Spinal cord (tissue), 10 donors: ENCODE data around the gene P2RY8. TPM values are rescaled to one million over a fixed set of nuclear protein-coding genes. Genes with fewer than 3 reads are reported as not detected.
"Not testable (repeated sequence)": the region's sequence is repeated elsewhere in the genome, so short reads cannot be mapped to it uniquely, and the experiment has no call there.

Experiments
- DNase-seq, 6 donors: peaks; one replicate each; pipeline versions ENCODE4 v3.0.0 to v3.0.0-alpha.2; 2013 to 2015; ENCODE audit warnings: low spot score in 6 of 6, low read depth in 4 of 6
- H3K27ac ChIP-seq: one replicate; pipeline ENCODE4 v1.5.1; 2013; ENCODE audit warnings: low read depth, low read length, control low read depth
- H3K27me3 ChIP-seq: one replicate; pipeline ENCODE4 v1.6.1; 2013; ENCODE audit warnings: low read length; ENCODE audit not compliant: control insufficient read depth, insufficient read depth
- H3K36me3 ChIP-seq: one replicate; pipeline ENCODE4 v1.6.1; 2013; ENCODE audit warnings: low read length; ENCODE audit not compliant: control insufficient read depth, insufficient read depth
- H3K4me1 ChIP-seq: one replicate; pipeline ENCODE4 v1.6.1; 2013; ENCODE audit warnings: low read length; ENCODE audit not compliant: control insufficient read depth, insufficient read depth
- H3K4me3 ChIP-seq: one replicate; pipeline ENCODE4 v1.5.1; 2013; ENCODE audit warnings: low read depth, low read length, control low read depth
- H3K9me3 ChIP-seq: one replicate; pipeline ENCODE4 v1.6.1; 2013; ENCODE audit warnings: low read length; ENCODE audit not compliant: control insufficient read depth, insufficient read depth
- WGBS: methylation state at CpG from one replicate; pipeline ENCODE4 v1.1.5; 2013; ENCODE audit warnings: missing lambda C conversion rate; ENCODE audit not compliant: insufficient coverage; 5-methylcytosine and 5-hydroxymethylcytosine counted together
- polyA plus RNA-seq, 2 donors: library from polyadenylated mRNA; unstranded; fragments of 120-200 nt; gene quantifications; one replicate each; pipeline ENCODE4 v1.2.1, GENCODE V29; 2013; ENCODE audit not compliant: insufficient read length in 2 of 2
- total RNA-seq, 2 donors: library from RNA; depleted of rRNA in 1 of 2; stranded (reverse); fragments of 120-200 nt in 1 of 2; fragments of >200 nt in 1 of 2; gene quantifications; one replicate each; pipeline versions ENCODE4 v1.2.3 to v1.2.4, GENCODE V29; 2013 to 2014
- donor health status: healthy.

Gene P2RY8
- total and polyA plus RNA-seq, 4 donors, result 0.10 to 1.5 (median 0.34) TPM

DNA sequence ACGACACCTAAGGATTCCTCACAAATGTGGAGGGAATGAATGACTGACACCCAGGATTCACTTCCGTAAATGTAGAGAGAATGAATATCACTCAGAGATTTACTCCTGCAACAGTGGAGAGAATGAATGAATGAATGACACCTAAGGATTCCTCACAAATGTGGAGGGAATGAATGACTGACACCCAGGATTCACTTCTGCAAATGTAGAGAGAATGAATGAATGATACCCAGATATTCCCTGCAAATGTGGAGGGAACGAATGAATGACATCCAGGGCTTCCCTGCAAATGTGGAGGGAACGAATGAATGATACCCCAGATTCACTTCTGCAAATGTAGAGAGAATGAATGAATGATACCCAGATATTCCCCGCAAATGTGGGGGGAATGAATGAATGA is 47.6 kb downstream of the P2RY8 start:
- not testable (repeated sequence) for DNase-seq, H3K27ac ChIP-seq, H3K9me3 ChIP-seq, H3K36me3 ChIP-seq, H3K27me3 ChIP-seq, H3K4me3 ChIP-seq, H3K4me1 ChIP-seq
- no CpG with 5 or more reads among the region's 5 CpGs for WGBS

DNA sequence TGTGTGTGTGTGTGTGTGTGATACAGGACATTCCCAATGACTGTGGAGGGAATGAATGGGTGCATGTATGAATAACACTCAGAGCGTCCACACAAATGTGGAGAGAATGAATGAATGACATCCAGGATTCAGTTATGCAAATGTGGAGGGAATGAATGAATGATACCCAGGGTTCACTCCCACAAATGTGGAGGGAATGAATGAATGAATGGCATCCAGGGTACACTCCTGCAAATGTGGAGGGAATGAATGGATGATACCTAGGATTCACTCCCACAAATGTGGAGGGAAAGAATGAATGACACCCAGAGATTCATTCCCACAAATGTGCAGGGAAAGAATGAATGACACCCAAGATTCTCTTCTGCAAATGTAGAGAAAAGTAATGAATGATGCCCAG is 48.2 kb downstream of the P2RY8 start:
- 100% methylated on average over 1 of the region's 1 CpG for WGBS
- Histone ChIP-seq H3K4me3 (no peak overlapping the region), H3K4me1 (peaks cover 1% of the 10 kb centered on the region), H3K27ac (no peak overlapping the region), H3K36me3 (no peaks in the 10 kb centered on the region), H3K9me3 (peaks cover 4% of the 10 kb centered on the region), H3K27me3 (no peaks in the 10 kb centered on the region)
- no peak for DNase-seq

DNA sequence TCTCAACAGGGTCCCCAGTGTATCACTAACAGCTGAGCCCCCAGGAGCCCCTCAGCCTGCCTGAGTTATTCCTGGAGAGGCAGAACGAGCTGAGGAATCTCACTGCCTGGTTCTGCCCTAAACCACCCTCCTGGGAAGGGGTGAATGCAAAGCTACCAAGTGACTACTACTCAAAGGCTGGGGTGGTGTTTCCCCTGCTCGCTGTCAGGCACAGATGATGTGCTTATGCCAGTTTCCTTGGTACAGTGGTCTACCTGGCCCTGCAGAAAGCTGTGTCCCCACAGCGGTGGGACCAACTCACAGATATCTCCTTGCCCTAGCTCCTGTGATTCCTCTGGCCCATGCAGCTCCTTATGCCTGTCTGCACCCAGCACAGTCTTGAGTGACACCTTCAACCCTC is 48.8 kb downstream of the P2RY8 start:
- H3K27me3 ChIP-seq, result no peaks in the 10 kb centered on the region
- DNase-seq, result no peak
- no peaks in the 10 kb centered on the region for H3K36me3 ChIP-seq
- peaks cover 4% of the 10 kb centered on the region for H3K9me3 ChIP-seq
- H3K27ac ChIP-seq, result no peak overlapping the region
- no peaks in the 10 kb centered on the region for H3K4me1 ChIP-seq
- H3K4me3 ChIP-seq, result no peak overlapping the region
- 97% methylated on average over 2 of the region's 3 CpGs for WGBS

DNA sequence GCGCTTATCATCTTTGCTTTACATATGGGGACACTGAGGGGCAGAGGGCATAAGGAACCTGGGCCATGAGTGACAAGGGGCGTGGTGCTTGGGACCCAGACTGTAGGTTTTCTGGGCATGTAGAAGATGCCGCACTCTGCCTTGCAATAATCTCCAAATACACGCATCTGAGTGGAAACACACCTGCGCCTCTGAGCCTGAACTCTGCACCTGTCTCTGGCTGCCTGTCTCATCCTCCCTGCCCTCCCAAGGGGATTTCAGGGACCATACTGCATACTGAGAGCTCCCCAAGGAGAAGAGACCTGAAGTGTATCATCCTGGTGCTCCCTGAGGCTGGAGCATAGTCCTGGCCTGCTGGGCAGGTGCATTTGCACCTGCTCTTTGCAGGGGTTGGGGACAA is 49.6 kb downstream of the P2RY8 start:
- Histone ChIP-seq H3K27ac (no peak overlapping the region), H3K4me1 (no peaks in the 10 kb centered on the region), H3K9me3 (peaks cover 1% of the 10 kb centered on the region), H3K36me3 (no peaks in the 10 kb centered on the region), H3K27me3 (no peaks in the 10 kb centered on the region), H3K4me3 (no peak overlapping the region)
- 97% methylated on average over 5 of the region's 5 CpGs for WGBS
- no peak for DNase-seq

DNA sequence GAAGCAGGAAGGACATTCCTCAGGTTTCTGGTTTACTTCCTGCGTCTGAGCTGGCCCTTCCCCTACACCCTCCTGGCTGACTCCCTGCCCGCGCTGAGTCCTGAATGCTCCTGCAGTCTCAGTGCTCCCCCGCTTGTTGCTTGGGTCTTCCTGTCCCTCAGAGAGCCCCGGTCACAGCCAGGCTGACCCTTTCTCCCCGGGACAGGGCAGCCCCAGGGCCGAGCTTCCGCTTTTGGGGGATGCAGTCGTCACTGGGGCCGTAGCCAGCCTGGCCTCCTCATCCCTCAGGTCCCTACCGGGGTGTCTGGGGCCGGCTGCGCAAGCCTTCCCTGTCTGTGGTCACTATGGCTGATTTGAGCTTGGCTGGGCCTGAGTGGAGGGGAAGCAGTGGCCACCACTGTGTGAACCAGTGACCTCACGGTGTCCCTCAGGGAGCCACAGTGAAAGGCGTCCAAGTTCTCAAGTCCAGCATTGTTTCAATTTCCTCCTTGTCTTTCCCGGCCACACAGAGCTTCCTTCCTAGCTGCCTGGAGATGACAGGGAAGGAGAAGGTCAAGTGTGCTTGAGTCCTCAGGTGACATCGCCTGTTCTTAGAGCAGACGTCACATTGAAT is 50.1 kb downstream of the P2RY8 start:
- no peaks in the 10 kb centered on the region for H3K9me3 ChIP-seq
- no peaks in the 10 kb centered on the region for H3K27me3 ChIP-seq
- no peaks in the 10 kb centered on the region for H3K36me3 ChIP-seq
- DNase-seq, result no peak
- 78% methylated on average over 14 of the region's 18 CpGs for WGBS
- H3K27ac ChIP-seq, result no peak overlapping the region
- H3K4me3 ChIP-seq, result no peak overlapping the region
- peaks cover under 1% of the 10 kb centered on the region for H3K4me1 ChIP-seq

DNA sequence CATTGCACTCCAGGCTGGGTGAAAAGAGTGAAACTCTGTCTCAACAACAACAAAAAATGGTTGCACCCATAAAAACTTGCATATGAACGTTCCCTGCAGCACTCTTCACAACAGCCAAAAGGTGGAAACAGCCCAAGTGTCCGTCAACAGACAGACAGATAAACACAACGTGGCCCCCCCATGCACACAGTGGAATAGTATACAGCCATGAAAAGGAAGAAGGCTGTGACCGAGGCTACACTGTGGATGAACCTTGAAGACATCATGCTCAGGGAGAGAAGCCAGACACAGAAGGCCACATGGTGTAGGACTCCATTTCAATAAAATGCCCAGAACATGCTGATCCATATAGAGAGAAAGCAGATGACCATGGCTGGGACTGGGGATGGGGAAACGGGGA is 50.8 kb downstream of the P2RY8 start:
- no peak for DNase-seq
- H3K36me3 ChIP-seq, result no peaks in the 10 kb centered on the region
- 72% methylated on average over 2 of the region's 5 CpGs for WGBS
- no peak overlapping the region for H3K4me3 ChIP-seq
- H3K9me3 ChIP-seq, result no peaks in the 10 kb centered on the region
- peaks cover 5% of the 10 kb centered on the region for H3K4me1 ChIP-seq
- H3K27me3 ChIP-seq, result no peaks in the 10 kb centered on the region
- no peak overlapping the region for H3K27ac ChIP-seq

DNA sequence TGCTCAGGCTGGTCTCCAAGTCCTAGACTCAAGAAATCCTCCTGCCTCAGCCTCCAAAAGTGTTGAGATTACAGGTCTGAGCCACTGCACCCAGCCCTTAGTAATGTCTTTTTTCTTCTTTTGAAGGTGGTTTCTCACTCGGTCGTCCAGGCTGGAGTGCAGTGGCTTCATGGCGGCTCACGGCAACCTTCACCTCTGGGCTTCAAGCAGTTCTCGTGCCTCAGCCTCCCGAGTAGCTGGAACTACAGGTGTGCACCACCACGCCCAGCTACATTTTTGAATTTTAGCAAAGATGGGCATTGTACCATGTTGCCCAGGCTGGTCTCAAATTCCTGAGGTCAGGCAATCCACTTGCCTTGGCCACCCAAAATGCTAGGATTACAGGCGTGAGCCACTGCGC is 52.0 kb downstream of the P2RY8 start:
- Histone ChIP-seq H3K9me3 (peaks cover 2% of the 10 kb centered on the region), H3K36me3 (no peaks in the 10 kb centered on the region), H3K27ac (no peak overlapping the region), H3K4me3 (no peak overlapping the region), H3K4me1 (peaks cover 5% of the 10 kb centered on the region), H3K27me3 (no peaks in the 10 kb centered on the region)
- DNase-seq, result no peak
- WGBS, result 94% methylated on average over 7 of the region's 9 CpGs

DNA sequence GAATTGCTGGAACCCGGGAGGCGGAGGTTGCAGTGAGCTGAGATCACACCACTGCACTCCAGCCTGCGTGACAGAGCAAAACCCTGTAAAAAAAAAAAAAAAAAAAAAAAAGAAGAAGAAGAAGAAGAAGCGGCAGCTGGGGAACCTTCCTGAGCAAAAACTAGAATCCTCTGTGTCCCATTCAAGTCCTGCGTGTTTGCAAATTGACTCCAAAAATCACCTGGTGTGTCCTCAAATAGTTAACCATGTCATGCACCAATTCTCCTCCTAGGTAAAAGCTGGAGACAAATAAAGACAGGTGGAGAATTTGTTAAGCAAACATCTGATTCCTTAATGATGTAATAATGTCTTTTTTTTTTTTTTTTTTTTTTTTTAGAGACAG is 52.4 kb downstream of the P2RY8 start:
- WGBS, result 80% methylated on average over 1 of the region's 5 CpGs
- H3K27me3 ChIP-seq, result no peaks in the 10 kb centered on the region

DNA sequence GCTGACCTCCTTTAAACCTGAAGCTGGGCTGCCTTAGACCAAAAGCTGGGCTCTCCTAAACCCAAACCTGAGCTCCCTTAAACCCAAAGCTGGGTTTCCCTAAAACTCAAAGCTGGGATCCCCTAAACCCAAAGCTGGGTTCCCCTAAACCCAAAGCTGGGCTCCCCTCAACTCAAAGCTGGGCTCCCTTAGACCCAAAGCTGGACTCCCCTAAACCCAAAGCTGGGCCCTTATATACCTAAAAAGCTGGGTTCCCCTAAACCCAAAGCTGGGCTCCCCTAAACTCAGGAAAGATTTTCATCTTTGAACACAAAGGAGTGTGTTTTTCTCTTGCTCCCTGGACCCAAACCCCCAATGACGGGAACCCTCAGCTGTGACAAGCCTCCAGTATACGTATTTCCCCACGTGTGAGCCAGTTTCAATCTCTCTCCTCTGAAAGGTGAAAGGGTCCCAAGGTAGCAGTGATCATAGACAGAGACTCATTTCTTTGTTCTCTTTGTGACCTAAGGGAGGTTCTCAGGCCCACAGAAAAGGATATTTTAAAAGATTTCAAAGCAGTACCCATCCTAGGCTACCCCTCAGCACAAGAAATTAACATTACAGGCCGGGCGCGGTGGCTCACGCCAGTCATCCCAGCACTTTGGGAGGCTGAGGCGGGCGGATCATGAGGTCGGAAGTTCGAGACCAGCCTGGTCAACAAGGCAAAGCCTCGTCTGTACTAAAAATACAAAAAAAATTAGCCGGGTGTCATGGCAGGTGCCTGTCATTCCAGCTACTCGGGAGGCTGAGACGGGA is 52.9 kb downstream of the P2RY8 start:
- Histone ChIP-seq H3K36me3 (no peaks in the 10 kb centered on the region), H3K27me3 (no peaks in the 10 kb centered on the region), H3K9me3 (peaks cover 5% of the 10 kb centered on the region), H3K4me3 (no peak overlapping the region), H3K27ac (no peak overlapping the region), H3K4me1 (peaks cover 5% of the 10 kb centered on the region)
- WGBS, result 81% methylated on average over 14 of the region's 15 CpGs
- DNase-seq, result no peak

More for the DNA sequence above, 52.4 kb downstream of the P2RY8 start:
- no peak for DNase-seq
- Histone ChIP-seq H3K27ac (no peak overlapping the region), H3K36me3 (no peaks in the 10 kb centered on the region), H3K9me3 (peaks cover 3% of the 10 kb centered on the region), H3K4me1 (peaks cover 5% of the 10 kb centered on the region), H3K4me3 (no peak overlapping the region)

DNA sequence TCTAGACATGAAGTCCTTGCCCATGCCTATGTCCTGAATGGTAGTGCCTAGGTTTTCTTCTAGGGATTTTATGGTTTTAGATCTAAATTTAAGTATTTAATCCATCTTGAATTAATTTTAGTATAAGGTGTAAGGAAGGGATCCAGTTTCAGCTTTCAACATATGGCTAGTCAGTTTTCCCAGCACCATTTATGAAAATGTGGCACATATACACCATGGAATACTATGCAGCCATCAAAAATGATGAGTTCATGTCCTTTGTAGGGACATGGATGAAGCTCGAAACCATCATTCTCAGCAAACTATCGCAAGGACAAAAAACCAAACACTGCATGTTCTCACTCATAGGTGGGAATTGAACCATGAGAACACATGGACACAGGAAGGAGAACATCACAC is 54.5 kb downstream of the P2RY8 start:
- not testable (repeated sequence) for H3K9me3 ChIP-seq, H3K4me3 ChIP-seq, H3K27ac ChIP-seq, H3K27me3 ChIP-seq, H3K36me3 ChIP-seq, H3K4me1 ChIP-seq, DNase-seq
- WGBS, result no CpG with 5 or more reads among the region's 2 CpGs
